Vagina (tissue), 2 donors: ENCODE data around the gene PRKAR1B.

Source experiments
- POLR2A ChIP-seq, 2 donors: fragments of 450-650 bp; IDR thresholded peaks; one replicate each; pipeline ENCODE4 v1.6.1; 2017; ENCODE audit warnings: antibody characterized with exemption in 2 of 2, mild to moderate bottlenecking in 2 of 2, moderate library complexity in 2 of 2
- TF ChIP-seq, protein P1 (sequence below), 3 experiments: fragments of 450-650 bp in 2 of 3; fragments of 200-600 bp in 1 of 3; sonication (generic) in 1 of 3; IDR thresholded peaks; one replicate each; pipeline ENCODE4 v1.5.1; 2017 to 2019; ENCODE audit warnings: antibody characterized with exemption in 3 of 3, mild to moderate bottlenecking in 2 of 3, moderate library complexity in 2 of 3

DNA sequence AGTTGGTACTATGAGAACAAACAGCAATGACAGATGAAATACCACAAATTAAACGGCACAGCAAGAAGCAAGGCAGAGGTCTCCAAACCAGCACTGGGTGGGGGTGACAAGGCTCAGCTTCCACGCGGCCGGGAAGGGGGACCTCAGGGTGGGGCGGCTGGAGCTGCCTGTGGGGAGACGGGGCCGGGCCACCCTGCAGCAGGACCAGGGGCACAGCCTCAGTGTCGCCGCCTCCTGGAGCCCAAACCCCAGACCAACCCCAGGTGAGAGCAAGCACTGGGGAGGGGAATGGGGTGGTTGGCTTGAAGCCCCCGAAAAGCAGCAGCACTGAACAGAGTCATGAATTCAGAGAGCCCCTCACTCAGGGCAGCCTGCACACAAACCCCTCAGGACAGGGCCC, 49.3 kb upstream of the PRKAR1B start:
- TF ChIP-seq POLR2A (IDR thresholded peaks at IDR 0.05), result no peak
- TF ChIP-seq, protein P1, sequence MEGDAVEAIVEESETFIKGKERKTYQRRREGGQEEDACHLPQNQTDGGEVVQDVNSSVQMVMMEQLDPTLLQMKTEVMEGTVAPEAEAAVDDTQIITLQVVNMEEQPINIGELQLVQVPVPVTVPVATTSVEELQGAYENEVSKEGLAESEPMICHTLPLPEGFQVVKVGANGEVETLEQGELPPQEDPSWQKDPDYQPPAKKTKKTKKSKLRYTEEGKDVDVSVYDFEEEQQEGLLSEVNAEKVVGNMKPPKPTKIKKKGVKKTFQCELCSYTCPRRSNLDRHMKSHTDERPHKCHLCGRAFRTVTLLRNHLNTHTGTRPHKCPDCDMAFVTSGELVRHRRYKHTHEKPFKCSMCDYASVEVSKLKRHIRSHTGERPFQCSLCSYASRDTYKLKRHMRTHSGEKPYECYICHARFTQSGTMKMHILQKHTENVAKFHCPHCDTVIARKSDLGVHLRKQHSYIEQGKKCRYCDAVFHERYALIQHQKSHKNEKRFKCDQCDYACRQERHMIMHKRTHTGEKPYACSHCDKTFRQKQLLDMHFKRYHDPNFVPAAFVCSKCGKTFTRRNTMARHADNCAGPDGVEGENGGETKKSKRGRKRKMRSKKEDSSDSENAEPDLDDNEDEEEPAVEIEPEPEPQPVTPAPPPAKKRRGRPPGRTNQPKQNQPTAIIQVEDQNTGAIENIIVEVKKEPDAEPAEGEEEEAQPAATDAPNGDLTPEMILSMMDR (IDR thresholded peaks at IDR 0.05), result no peak
